Common myeloid progenitor, CD34-positive (primary cell): ENCODE results near the gene ZFP64.
A peak's percentile ranks its signal among the peaks of the same experiment; 100 is the strongest.

Source experiments
- CTCF ChIA-PET: fragments of 350-600 bp; sonication (Branson Sonifier 250); formaldehyde crosslinking; loops from one replicate; lab custom pipeline; 2021; ENCODE audit warnings: antibody characterized with exemption; lab: Charles Lee
- POLR2A ChIA-PET: fragments of 350-600 bp; sonication (Branson Sonifier 250); formaldehyde crosslinking; loops from one replicate; lab custom pipeline; 2021; ENCODE audit warnings: antibody characterized with exemption; lab: Charles Lee
- DNase-seq, 3 donors: peaks; one replicate each; pipeline versions ENCODE4 v3.0.0 to v3.0.0-alpha.2; 2013
- H3K27ac ChIP-seq, 2 experiments: 1 replicate in 1 of 2; 2 replicates in 1 of 2; pipeline ENCODE4 v1.7.0; 2013; ENCODE audit warnings: inconsistent platforms in 2 of 2, low read length in 2 of 2, mild to moderate bottlenecking in 2 of 2, low read depth in 1 of 2, moderate library complexity in 1 of 2; ENCODE audit not compliant: severe bottlenecking in 2 of 2, insufficient read depth in 1 of 2, poor library complexity in 1 of 2
- H3K27me3 ChIP-seq, 5 experiments: replicated peaks in 2 of 5; 1 replicate in 3 of 5; 2 replicates in 2 of 5; pipeline versions ENCODE4 v1.6.1 to v1.7.0; 2013; ENCODE audit warnings: low read length in 4 of 5, mild to moderate bottlenecking in 2 of 5, moderate library complexity in 2 of 5, inconsistent platforms in 1 of 5; ENCODE audit not compliant: insufficient read depth in 5 of 5, control insufficient read depth in 4 of 5
- H3K36me3 ChIP-seq, 4 experiments: 1 replicate in 2 of 4; 2 replicates in 2 of 4; pipeline versions ENCODE4 v1.6.1 to v1.7.0; 2013; ENCODE audit warnings: low read length in 3 of 4, control low read depth in 1 of 4, mild to moderate bottlenecking in 1 of 4; ENCODE audit not compliant: control insufficient read depth in 4 of 4, insufficient read depth in 4 of 4
- H3K4me1 ChIP-seq, 4 experiments: 1 replicate in 3 of 4; 2 replicates in 1 of 4; pipeline versions ENCODE4 v1.6.1 to v1.7.1; 2013; ENCODE audit warnings: low read length in 3 of 4, mild to moderate bottlenecking in 3 of 4, control low read depth in 1 of 4, inconsistent platforms in 1 of 4, moderate library complexity in 1 of 4; ENCODE audit not compliant: control insufficient read depth in 4 of 4, insufficient read depth in 4 of 4; ENCODE audit errors: control extremely low read depth in 1 of 4
- H3K4me3 ChIP-seq, 7 experiments: 1 replicate in 4 of 7; 2 replicates in 3 of 7; pipeline versions ENCODE4 v1.5.1 to v1.7.0; 2013; ENCODE audit warnings: mild to moderate bottlenecking in 7 of 7, low read length in 6 of 7, moderate library complexity in 6 of 7, inconsistent platforms in 2 of 7, low read depth in 2 of 7, control low read depth in 1 of 7; ENCODE audit not compliant: insufficient read depth in 4 of 7, control insufficient read depth in 1 of 7; ENCODE audit errors: extremely low read depth in 1 of 7
- H3K9me3 ChIP-seq, 5 experiments: 1 replicate in 4 of 5; 2 replicates in 1 of 5; pipeline versions ENCODE4 v1.6.1 to v1.7.1; 2013; ENCODE audit warnings: low read length in 4 of 5, mild to moderate bottlenecking in 2 of 5, inconsistent platforms in 1 of 5, low read depth in 1 of 5, moderate library complexity in 1 of 5; ENCODE audit not compliant: control insufficient read depth in 4 of 5, insufficient read depth in 2 of 5; ENCODE audit errors: control extremely low read depth in 1 of 5
- WGBS: methylation state at CpG from one replicate; pipeline ENCODE4 v1.1.5; 2013; ENCODE audit not compliant: insufficient coverage; 5-methylcytosine and 5-hydroxymethylcytosine counted together

The ZFP64 gene

DNA sequence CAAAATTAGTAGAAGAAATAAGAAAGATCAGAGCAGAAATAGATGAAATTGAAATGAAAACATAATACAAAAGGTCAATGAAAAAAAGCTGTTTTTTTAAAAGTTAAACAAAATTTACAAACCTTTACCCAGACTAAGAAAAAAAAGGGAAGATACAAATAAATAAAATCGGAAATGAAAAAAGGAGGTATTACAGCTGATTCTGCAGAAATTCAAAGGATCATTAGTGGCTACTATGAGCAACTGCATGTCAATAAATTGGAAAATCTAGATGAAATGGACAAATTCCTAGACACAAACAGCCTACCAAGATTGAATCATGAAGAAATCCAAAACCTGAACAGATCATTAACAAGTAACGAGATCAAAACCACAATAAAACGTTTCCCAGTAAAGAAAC, 59.2 kb downstream of the ZFP64 start:
- no peak for DNase-seq
- Histone ChIP-seq H3K4me1 (peaks cover 0 to 7% (median under 1%) of the 10 kb centered on the region in 4 experiments), H3K27ac (no peak overlapping the region), H3K27me3 (no peaks in the 10 kb centered on the region), H3K4me3 (no peak overlapping the region), H3K9me3 (peaks cover 0 to 17% (median 3%) of the 10 kb centered on the region in 5 experiments), H3K36me3 (no peaks in the 10 kb centered on the region)
- CTCF ChIA-PET = no interaction called here
- POLR2A ChIA-PET = no interaction called here
- 95% methylated on average over 3 of the region's 3 CpGs for WGBS

DNA sequence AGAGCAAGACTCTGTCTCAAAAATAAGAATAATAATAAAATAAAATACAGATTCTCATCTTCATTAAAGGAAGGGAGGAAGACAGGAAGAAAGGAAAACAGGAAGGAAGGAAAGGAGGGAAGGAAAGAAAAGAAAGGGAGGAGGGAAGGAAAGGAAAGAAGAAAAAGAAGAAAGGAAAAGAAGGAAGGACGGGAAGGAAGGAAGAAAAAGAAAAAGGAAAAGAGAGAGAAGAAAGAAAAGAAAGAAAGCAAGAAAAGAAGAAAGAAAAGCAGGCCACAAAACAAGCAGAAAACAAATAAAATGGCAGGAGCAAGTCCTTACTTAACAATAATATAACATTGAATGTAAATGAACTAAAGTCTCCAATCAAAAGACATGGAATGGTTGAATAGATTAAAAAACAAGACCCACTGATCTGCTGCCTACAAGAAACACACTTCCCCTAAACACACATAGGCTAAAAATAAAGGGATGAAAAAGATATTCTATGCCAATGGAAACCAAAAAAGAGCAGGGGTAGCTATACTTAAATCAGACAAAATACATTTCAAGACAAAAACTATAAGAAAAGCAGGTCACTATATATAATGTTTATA, 60.4 kb downstream of the ZFP64 start:
- DNase-seq = peak in 1 of 3 donors; percentile 12
- Histone ChIP-seq H3K36me3 (no peaks in the 10 kb centered on the region), H3K4me1 (peaks cover 0 to 14% (median 3%) of the 10 kb centered on the region in 4 experiments), H3K27me3 (no peaks in the 10 kb centered on the region), H3K9me3 (peaks cover 0 to 13% (median 3%) of the 10 kb centered on the region in 5 experiments), H3K27ac (no peak overlapping the region), H3K4me3 (no peak overlapping the region)
- ChIA-PET CTCF (interaction anchor here (0.7 kb wide), 1 partner anchor 17 kb away, joined by 3 read pairs; no protein-coding TSS in a partner anchor), POLR2A (no interaction called here)
- 80% methylated on average over 1 of the region's 1 CpG for WGBS

DNA sequence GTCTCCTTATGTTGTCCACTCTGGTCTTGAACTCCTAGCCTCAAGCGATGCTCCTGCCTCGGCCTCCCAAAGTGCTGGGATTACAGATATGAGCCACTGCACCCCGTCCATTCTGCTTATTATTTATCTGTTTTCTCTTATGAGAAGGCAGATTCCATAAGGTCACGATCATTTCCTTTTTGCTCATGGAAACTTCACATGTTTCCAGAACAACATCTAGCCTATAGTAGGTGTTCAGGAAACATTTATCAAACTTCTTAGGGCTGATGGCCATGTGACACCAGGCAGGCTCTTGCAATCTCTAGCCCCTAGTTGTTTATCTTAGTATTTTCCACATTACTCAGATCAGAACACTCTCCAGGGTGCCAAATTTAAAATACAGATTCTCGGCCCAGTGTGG, 61.2 kb downstream of the ZFP64 start:
- ChIA-PET POLR2A (no interaction called here), CTCF (interaction anchor here (0.7 kb wide), 1 partner anchor 18 kb away, joined by 3 read pairs; no protein-coding TSS in a partner anchor)
- WGBS = 100% methylated on average over 5 of the region's 5 CpGs
- Histone ChIP-seq H3K27me3 (no peaks in the 10 kb centered on the region), H3K27ac (no peak overlapping the region), H3K9me3 (peaks cover 0 to 13% (median 3%) of the 10 kb centered on the region in 5 experiments), H3K4me1 (peaks cover 0 to 14% (median 3%) of the 10 kb centered on the region in 4 experiments), H3K36me3 (no peaks in the 10 kb centered on the region), H3K4me3 (no peak overlapping the region)
- no peak for DNase-seq

- CTCF ChIA-PET = interaction anchor here (1.1 to 1.9 kb wide), 4 partner anchors 12 to 35 kb away, joined by 3 to 13 read pairs (median 4); no protein-coding TSS in a partner anchor
- H3K27me3 ChIP-seq = no peaks in the 10 kb centered on the region
- H3K4me1 ChIP-seq = peaks cover 0 to 14% (median 3%) of the 10 kb centered on the region in 4 experiments
- H3K4me3 ChIP-seq = no peak overlapping the region
- DNase-seq = no peak
- no peak overlapping the region for H3K27ac ChIP-seq
- H3K9me3 ChIP-seq = peaks cover 0 to 13% (median 3%) of the 10 kb centered on the region in 5 experiments
- 92% methylated on average over 3 of the region's 5 CpGs for WGBS
- no peaks in the 10 kb centered on the region for H3K36me3 ChIP-seq
- POLR2A ChIA-PET = no interaction called here
These were observed 62.0 kb downstream of the ZFP64 start for GRCh38 chr20:52129611-52130010.

DNA sequence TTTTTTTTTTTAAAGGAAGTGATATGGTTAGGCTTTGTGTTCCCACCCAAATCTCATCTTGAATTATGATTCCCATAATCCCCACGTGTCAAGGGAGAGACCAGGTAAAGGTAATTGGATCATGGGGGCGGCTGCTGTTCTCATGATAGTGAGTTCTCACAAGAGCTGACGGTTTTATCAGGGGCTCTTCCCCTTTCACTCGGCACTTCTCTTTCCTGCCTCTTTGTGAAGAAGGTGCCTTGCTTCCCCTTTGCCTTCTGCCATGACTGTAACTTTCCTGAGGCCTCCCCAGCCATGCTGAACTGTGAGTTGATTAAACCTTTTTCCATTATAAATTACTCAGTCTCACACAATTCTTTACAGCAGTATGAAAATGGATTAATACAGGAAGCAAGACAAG, 64.3 kb downstream of the ZFP64 start:
- ChIA-PET CTCF (no interaction called here), POLR2A (no interaction called here)
- DNase-seq = peak in 2 of 3 donors; percentile 62 to 80
- no peak overlapping the region for H3K27ac ChIP-seq
- H3K9me3 ChIP-seq = peaks cover 0 to 11% (median 3%) of the 10 kb centered on the region in 5 experiments
- peaks cover 0 to 14% (median 3%) of the 10 kb centered on the region in 4 experiments for H3K4me1 ChIP-seq
- 27% methylated on average over 3 of the region's 4 CpGs for WGBS
- no peaks in the 10 kb centered on the region for H3K36me3 ChIP-seq
- H3K4me3 ChIP-seq = no peak overlapping the region
- H3K27me3 ChIP-seq = no peaks in the 10 kb centered on the region

- H3K4me1 ChIP-seq = peaks cover 0 to 14% (median 3%) of the 10 kb centered on the region in 4 experiments
- H3K27me3 ChIP-seq = no peaks in the 10 kb centered on the region
- H3K9me3 ChIP-seq = peaks cover 0 to 2% (median 0%) of the 10 kb centered on the region in 5 experiments
- no peaks in the 10 kb centered on the region for H3K36me3 ChIP-seq
- no peak for DNase-seq
- 100% methylated on average over 1 of the region's 3 CpGs for WGBS
- H3K4me3 ChIP-seq = no peak overlapping the region
- ChIA-PET CTCF (interaction anchor here (0.9 to 1.4 kb wide), 2 partner anchors 22 to 29 kb away, joined by 3 read pairs; no protein-coding TSS in a partner anchor), POLR2A (no interaction called here)
- H3K27ac ChIP-seq = no peak overlapping the region
These were observed 66.8 kb downstream of the ZFP64 start for GRCh38 chr20:52124821-52125220.

DNA sequence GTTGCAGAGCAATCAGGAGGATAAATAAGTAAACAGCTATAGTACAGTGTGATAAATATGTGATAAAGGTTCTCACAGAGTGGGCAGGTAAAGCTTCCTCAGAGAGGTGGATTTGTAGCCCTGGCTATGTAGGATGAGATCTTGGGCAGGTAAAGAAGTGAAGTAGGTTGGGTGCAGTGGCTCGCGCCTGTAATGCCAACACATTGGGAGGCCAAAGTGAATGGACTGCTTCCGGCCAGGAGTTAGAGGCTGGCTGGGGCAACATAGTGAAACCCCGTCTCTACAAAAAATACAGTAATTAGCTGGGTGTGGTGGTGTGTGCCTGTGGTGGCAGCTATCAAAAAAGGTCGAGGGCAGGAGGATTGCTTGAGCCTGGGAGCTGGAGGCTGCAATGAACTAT, 72.9 kb downstream of the ZFP64 start:
- H3K27me3 ChIP-seq = no peaks in the 10 kb centered on the region
- WGBS = 93% methylated on average over 5 of the region's 5 CpGs
- peaks cover 0 to 6% (median 0%) of the 10 kb centered on the region in 5 experiments for H3K9me3 ChIP-seq
- no peaks in the 10 kb centered on the region for H3K36me3 ChIP-seq
- ChIA-PET CTCF (interaction anchor here (0.6 to 1.7 kb wide), 3 partner anchors 10 to 22 kb away, joined by 4 to 5 read pairs (median 4); no protein-coding TSS in a partner anchor), POLR2A (no interaction called here)
- H3K4me1 ChIP-seq = no peaks in the 10 kb centered on the region
- no peak overlapping the region for H3K4me3 ChIP-seq
- H3K27ac ChIP-seq = no peak overlapping the region
- no peak for DNase-seq
